GM19395 (cell line): ENCODE measurements around the gene EFNA5.
"Not testable (repeated sequence)": the region's sequence is repeated elsewhere in the genome, so short reads cannot be mapped to it uniquely, and the experiment has no call there.

Source experiments
- ATAC-seq: cut with Tn5 transposase; IDR thresholded peaks from one replicate; pipeline ENCODE4 v1.9.1; 2021; ENCODE audit warnings: mild to moderate bottlenecking, moderate library complexity; ENCODE audit not compliant: unreplicated experiment

Gene EFNA5

DNA sequence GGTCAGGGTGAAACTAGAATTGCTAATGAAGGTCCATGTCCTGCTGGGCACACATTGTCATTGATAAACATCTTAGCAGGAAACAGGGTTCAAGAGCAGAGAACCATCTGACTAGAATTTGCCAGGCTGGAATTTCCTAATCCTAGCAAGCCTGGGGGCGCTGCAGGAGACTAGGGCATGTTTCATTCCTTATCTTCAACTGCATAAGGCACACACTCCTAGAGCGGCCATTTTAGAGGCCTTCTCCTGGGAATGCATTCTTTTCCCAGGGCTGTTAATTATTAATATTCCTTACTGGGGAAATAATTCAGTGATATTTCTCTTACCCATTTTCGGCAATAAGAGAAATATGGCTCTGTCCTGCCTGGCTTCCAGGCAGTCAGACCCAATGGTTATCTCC, 324.2 kb downstream of the EFNA5 start:
- not testable (repeated sequence) for ATAC-seq

DNA sequence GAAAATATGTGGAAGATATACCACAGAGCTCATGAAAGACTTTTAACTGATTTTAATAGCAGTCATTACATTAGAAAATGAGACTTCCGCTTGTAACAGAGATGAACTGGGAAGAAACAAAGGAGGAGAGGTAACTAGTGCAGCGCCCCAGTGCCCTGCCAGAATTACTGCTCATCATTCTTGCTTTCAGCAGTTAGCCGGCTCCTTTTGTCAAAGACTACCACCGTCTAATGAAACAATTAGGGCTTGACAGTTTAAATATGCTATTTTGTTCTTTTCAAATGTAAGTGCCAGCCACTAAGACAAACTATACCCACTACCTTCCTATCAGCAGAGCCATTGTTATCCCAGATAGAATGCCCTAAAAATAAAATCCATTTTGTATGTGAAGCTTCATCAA, 328.4 kb downstream of the EFNA5 start:
- no peak for ATAC-seq

DNA sequence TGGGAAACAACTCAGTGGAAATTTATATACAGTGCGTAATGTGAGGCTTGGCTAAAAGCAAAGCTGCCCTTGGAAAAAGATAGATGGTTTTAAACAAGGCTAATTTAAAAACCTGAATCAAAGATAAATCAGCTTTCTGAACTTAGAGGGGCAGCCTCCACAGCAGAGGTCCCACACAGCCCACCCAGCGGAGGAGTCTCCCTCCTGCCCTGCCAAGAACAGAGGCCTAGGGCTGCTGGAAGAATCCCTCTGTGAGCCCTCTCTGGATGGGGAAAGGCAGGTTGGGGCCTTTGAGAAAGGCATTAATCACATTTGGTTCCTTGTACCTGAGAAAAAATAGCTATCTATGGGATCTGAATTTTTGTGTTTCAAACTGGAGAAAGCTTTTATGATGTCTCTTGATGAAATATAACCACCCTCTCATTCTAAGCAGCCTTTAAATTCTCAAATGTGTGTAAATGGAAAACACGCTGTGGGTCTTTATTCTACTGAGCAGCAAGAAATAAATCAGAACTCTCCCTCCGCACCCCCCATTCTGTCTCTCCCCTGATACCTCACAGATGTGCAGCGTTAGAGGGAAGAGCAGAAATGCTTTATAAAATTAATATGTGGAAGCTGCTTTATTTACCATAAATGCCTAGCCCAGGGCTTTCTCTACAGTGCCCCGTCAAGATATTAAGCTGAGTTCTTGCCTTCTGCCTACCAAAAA, 329.2 kb downstream of the EFNA5 start:
- ATAC-seq = no peak

DNA sequence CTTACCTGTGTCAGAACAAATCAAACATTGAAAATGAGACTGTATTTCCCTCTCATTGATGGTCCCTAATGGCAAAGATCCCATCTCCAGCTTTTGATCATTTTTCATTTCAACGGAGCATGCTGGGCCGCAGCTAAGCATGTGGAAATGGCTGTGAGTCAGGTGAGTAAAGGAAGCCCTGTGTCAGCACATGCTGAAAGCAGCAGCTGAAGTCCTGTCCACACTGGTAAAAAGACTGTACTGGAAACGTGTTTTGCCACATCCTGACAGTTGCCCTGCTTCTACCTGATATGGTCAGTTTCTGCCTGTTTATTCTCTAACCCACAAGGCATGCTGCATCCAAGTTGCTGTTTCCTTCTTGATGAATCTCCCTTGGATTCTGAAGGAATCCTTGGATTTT, 330.1 kb downstream of the EFNA5 start:
- no peak for ATAC-seq

DNA sequence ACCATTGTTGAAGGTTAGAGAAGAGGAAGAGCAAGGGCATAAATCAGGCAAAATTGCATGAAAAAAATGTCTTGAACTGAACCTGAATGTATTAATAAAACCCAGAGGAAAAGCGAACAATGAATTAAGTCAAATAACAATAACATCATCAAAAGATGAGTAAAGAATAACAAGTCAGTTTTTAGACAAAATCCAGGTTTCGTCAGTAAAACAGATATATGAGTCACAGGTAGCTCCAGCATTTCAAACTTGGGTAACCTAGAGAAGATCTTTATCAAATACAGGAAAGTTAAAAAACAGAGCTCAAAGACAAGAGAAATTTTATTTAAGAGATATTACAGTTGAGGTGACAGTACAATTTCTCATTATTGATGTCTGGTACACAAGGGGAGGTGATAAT, 332.4 kb downstream of the EFNA5 start:
- ATAC-seq = no peak

DNA sequence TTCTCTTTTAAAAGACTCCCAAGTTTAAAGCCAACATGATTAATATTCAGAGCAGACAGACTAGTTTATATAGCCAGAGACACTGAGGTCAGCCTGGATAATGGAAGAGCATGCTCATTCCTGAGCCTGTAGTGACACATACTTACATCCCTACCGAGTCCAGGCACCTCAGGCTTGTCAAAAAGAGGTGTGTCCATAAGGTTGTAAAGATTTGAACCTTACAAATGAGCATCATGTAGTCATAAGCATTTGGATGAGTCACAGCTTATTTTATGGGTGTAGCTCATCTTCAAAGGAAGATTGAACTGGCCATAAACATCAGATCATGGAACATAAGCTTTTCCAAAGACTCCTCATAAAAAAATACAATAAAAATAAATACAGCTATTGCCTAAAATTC, 333.5 kb downstream of the EFNA5 start:
- no peak for ATAC-seq

DNA sequence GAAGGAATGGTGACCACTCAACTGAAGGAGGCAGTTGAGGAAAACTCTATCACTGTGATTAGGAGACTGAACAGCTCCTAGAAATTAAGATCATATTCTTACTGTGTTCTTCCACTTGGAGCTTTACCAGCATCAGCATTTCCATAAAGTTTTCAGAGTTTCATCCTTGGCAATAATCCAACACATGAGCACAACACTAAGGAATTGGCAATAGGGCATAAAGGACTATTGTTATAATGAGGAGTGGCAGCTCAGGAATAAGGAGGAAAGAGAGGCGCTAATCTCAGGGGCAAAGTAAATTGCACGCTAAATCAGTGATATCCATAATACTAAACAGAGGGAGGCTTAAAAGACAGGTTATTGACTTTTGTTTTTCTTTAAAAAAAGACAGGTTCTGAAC, 338.9 kb downstream of the EFNA5 start:
- no peak for ATAC-seq

DNA sequence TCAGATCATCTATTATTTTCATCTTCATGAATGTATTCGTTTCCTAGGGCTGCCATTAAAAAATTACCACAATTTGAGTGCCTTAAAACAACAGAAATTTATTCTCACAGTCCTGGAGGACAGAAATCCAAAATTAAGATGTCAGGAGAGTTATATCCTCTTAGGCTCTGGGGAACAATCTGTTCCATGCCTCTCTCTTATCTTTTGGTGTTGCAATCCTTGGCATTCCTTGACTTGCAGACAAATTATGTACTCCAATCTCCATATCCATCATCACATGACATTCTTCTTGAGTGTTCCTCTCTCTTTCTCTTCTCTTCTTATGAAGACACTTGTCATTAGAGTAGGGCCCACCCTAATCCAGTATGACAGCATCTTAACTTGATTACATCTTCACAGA, 339.4 kb downstream of the EFNA5 start:
- no peak for ATAC-seq

DNA sequence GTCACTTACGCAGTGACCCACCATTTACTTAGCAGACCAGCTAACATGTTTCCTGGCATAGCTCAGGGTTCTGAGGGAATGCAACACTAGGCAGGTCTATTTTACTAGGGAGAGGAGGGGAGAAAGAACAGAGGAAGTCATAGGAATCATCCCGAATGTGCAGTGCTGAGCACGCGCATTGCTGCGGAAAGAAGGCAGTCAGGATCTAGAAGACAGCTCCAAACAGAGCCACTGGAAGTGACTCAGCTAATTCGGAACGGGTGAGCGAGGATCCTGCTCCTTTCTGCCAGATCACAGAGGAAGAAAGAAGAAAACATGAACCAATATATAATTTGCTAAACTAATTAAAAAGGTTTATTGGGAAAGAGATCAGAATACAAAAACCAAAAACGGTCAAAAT, 339.8 kb downstream of the EFNA5 start:
- no peak for ATAC-seq

DNA sequence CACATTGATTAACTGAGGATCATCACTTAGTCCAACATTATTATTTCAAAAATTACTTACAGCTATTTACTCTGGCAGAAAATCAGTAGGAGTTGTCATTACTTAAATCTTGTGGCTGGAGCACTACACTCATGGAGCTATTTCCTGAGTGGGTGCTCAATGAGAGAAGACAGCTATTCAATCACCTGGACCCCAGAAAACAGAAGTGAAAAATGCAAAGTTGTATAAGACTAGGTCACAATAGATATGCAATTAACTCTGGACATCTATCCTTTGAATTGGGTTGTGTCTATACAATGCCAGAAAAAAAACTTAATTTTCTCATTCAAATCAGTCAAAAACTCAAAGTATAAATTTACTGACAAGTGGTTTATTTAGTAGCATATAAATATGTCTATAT, 340.9 kb downstream of the EFNA5 start:
- peak; percentile 52 for ATAC-seq
